HG02970 (cell line): Measurements from ENCODE around the gene MT1X.

Experiments
- ATAC-seq: cut with Tn5 transposase; IDR thresholded peaks from one replicate; pipeline ENCODE4 v1.9.1; 2021; ENCODE audit warnings: mild to moderate bottlenecking, moderate library complexity, moderate number of reproducible peaks; ENCODE audit not compliant: unreplicated experiment, low FRiP score

MT1X gene

DNA sequence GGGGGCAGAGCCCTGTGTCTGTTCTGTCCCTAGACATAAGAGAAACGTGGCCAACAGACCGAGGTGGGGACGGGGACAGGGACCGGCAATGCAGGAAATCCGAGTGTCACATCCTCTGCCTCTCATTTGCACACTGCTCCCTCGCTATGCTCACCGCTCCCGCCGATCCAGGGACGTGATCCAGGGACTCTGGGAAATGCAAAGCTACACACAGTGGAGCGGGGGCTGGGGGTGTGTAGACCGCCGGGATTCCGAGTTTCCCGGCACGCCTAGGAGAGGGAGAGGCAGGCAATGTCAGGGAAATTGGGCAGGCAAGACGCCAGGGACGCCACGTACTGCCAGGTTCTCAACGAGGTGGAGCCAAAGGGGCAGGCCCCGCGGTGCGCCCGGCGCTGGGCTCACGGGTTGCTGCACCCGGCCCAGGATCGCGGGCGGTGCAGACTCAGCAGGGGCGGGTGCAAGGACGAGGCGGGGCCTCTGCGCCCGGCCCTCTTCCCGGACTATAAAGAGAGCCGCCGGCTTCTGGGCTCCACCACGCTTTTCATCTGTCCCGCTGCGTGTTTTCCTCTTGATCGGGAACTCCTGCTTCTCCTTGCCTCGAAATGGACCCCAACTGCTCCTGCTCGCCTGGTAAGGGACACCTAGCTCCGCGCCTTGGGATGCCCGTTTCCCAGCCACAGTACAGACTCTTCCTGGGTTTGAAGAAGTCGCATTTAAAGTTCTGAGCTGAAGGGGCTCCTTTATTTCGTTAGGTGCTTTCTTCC is at the start of gene MT1X:
TSS of gene MT1X (plus strand) at position 532 of the 764 bp plus-strand sequence. CDS start at position 603, 71 bp downstream.
- peak; percentile 93 for ATAC-seq

DNA sequence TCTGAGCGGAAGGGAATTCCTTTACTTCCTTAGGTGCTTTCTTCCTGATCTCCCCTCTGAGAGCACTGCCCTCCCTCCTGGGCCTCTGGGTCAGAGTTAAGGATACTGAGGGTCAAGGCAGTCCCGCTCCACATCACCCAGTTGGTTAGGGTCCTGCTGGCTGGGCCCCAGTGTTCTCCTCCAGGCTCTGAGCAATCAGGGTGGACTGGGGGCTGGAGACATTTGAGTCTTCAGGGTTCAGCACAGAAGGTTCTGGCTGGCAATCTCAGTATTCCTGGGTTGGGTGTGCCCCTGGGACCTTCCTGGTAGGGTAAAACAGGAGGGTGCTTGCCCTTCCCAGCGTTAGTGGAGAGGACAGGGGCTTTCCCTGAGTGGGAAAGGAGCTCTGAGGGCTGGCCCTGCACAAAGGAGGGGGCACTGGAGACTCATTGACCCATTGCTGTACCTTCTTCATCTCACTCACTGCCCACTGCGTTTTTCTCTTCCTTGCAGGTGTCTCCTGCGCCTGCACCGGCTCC is 49.4 kb upstream of the MT1X start:
- ATAC-seq = no peak

DNA sequence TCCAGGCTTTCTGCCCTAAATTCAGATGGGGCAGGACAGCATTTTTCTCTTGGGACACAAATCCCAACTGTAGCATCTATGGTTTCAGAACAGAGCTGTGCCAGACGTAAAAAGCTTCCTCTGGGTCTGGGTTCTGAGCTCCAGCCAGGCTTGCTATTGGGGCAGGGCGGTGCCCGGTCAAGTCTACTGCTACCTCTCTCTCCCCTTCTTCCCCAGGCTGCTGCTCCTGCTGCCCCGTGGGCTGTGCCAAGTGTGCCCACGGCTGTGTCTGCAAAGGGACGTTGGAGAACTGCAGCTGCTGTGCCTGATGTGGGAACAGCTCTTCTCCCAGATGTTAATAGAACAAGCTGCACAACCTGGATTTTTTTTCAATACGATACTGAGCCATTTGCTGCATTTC is 48.7 kb upstream of the MT1X start:
- ATAC-seq = no peak

DNA sequence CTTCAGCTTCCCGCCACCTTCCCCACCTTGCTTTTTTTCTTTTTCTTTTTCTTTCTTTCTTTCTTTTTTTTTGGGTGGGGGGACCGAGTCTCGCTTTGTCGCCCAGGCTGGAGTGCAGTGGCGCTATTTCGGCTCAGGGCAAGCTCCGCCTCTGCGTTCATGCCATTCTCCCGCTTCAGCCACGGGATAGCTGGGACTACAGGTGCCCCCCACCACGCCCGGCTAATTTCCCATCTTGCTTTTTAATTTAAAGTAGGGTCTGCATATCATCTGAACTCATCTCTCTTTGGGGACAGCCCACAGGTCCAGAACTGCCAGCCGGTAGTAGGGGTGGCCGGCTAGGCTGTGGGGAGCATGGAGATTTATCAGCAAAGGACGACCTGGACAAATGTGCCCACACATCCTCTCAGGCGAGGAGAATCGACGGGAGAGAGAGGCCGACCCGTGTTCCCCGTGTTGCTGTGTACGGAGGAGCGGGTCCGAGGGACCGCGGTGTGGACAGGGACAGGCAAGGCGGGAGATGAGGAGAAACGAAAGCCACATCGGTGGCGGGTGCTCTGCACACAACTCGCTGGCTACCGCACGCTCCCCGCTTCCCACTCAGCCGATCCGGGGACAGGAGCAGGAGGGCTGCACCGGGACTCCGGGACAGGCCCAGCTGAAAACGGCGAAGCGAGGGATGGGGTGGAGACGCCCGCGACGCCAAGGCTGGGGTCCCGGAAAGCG is 47.4 kb upstream of the MT1X start:
- ATAC-seq = no peak

DNA sequence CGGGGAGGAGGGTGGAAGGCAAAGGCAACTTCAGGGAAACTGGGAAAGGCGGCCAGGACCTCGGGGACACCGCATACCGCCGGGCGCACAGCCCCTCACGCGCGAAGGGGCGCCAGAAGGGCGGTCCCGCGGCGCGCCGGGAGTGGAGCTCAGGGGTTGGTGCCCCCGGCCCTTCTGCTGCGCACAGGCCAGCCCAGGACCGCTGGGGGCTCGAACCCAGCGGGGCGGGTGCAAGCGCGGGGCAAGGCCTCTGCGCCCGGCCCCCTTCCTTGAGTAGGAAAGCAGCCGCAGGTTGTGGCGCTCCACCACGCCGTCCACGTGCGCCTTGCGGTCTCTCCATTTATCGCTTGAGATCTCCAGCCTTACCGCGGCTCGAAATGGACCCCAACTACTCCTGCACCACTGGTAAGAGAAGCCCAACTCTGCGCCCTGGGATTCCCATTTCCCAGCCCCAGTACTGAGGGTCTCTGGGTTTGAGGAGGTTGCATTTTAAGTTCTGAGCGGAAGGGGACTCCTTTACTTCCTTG is 46.8 kb upstream of the MT1X start:
- no peak for ATAC-seq

DNA sequence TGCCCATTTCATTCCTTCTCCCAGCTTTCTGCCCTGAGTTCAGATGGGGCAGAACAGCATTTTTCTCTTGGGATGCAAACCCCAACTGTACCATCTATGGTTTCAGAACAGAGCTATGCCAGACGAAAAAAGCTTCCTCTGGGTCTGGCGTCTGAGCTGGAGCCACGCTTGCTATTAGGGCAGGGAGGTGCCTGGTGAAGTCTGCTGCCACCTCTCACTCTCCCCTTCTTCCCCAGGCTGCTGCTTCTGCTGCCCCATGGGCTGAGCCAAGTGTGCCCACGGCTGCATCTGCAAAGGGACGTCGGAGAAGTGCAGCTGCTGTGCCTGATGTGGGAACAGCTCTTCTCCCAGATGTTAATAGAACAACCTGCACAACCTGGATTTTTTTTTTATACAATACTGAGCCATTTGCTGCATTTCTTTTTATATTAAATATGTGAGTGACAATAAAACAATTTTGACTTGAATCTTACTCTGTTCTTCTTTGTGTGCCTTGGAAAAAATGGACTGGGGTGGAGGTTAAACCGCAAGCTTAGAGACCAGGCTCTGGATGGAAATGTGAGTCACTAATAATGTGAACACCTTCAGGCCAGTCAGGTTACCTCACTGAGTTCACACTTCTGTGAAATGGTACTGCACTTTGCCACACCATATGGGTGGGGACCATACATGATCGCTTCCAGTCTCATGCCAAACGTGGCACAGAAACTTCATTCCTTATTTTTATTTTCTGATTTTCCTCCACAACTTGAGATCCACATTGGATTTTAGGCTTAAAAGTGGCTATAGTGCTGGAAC is 45.5 kb upstream of the MT1X start:
- ATAC-seq = no peak

DNA sequence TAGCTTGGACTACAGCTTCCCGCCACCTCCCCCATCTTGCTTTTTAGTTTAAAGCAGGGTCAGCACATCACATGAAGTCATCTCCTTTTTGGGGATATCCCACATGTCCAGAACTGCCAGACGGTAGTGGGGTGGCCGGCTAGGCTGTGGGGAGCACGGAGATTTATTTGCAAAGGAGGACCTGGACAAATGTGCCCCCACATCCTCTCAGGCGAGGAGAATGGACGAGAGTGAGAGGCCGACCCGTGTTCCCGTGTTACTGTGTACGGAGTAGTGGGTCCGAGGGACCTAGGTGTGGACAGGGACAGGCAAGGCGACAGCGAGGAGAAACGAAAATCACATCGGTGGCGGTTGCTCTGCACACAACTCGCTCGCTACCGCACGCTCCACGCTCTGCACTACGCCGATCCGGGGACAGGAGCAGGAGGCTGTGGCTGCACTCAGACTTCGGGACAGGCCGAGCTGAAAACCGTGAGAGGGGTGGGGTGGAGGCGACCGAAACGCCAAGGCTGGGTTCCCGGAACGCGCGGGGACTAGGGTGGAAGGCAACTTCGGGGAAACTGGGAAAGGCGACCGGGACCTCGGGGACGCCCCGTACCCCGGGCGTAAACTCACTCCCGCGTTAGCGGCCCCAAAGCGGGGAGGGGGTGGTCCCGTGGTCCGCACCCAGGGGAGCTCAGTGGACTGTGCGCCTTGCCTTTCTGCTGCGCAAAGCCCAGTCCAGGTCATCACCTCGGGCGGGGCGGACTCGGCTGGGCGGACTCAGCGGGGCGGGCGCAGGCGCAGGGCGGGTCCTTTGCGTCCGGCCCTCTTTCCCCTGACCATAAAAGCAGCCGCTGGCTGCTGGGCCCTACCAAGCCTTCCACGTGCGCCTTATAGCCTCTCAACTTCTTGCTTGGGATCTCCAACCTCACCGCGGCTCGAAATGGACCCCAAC is 44.2 kb upstream of the MT1X start, which contains the start of gene MT1A:
TSS of gene MT1A (plus strand) at position 853 of the 937 bp plus-strand sequence. CDS start at position 926, 73 bp downstream.
- ATAC-seq = no peak

DNA sequence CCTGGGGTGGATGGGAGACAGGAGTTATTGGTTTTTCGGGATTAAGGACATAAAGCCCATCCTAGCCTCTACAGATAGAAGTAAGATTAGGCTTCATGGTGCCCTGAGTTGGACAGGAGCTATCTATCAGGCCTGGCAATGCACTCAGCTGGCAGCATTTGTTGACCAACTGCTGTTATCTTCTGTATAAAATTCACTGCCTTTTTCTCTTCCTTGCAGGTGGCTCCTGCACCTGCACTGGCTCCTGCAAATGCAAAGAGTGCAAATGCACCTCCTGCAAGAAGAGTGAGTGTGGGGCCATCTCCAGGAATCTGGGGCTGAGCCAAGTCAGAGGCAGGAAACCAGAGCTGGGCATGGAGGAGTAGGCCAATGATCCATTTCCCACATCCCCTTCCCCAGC is 43.2 kb upstream of the MT1X start:
- no peak for ATAC-seq

DNA sequence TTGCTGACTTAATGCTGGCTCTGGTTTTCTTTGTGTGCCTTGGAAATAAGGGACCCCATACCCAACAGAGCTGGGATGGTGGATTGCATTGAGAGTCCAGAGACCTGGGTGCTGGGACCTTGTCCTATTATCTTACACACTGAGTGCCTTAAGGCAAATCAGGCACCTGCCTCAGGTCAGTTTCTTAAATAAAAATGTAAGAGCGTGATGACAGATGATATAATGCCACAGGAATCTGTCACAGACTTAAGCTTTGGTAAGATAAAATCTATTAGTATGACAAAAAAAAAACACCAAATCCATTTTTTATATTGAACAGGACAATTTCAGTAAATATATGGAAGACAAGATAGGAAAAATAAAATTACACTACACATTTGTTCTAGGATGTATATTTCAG is 42.2 kb upstream of the MT1X start:
- ATAC-seq = no peak

DNA sequence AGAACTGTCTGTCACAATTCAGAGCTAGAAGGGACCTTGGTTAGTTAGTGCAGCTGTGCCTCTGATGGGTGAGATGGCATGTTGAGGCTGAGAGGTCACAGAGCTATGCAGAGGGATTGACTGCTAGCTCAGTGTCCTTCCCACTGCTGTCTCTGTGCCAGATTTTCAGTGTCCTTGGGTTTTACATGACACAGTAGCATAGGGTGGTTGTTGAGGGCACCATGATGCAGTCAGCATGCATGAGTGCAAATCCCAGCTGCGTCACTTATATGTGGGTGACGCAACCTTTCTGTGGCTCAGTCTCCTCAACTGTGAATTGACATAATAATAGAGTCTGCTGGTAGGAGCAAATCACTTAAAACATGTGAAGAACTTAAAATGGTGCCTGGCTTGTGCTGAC is 41.1 kb upstream of the MT1X start:
- ATAC-seq = no peak

DNA sequence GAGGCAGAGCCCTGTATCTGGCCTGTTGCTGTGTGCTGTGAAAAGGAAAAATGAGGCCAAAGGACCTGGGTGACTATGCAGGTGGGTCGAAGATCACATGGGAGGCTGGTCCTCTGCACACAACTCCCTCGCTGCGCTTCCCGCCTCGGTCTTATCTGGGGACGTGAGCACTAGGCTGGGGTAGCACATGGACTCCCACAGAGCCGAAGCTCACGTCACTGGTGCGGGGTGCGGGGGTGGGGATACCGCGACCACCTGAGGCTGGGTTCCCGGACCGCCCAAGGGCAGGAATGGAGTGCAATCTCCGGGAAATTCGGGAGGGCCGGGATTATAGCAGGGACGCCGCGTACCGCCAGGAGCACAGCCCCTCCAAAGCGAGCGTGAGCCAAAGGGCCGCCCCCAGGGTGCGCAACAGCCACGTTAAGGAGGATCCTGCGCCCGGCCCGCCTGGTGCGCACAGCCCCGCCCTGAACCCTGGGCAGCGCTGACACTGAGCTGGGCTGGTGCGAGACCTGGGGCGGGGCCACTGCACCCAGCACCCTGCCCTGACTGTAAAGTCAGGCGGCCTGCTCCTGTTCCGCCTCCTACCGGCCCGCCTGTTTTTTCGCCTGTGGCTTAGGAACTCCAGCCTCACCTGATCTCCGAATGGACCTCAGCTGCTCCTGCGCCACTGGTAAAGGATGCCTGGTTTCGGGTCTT is 39.0 kb upstream of the MT1X start:
- ATAC-seq = no peak

DNA sequence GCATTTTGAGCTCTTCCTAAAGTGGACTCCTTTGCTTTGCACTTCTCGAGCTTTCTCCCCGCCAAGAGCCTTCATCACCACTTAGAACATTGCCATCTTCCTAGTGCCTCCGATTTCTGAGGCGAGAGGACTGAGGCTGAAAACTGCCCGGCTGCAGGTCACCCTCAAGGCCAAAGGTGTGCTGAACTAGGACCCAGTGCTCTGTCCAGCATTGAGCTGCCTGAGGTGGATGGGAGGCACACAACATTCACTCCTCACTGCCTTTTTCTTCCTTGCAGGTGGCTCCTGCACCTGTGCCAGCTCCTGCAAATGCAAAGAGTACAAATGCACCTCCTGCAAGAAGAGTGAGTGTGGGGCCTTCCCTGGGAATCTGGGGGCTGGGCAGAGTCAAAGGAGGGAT is 38.4 kb upstream of the MT1X start:
- no peak for ATAC-seq

DNA sequence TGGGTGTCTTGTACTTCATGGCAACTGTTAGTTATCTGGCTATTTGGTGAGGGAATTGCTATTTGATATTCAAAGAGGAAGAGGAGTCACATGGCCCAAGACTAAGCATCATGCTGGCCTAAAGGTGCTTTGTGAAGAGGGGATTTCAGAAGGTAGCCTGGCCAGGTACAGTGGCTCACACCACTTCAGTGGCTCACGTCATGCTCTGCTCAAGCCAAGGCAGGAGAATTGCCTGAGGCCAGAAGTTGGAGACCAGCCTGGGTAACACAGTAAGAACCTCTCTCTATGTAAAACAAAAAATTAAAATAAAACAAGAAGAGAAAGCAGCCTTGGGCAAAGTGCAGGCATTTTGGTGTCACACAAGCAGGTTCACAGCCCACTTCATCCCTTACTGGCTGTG is 37.0 kb upstream of the MT1X start:
- ATAC-seq = no peak

DNA sequence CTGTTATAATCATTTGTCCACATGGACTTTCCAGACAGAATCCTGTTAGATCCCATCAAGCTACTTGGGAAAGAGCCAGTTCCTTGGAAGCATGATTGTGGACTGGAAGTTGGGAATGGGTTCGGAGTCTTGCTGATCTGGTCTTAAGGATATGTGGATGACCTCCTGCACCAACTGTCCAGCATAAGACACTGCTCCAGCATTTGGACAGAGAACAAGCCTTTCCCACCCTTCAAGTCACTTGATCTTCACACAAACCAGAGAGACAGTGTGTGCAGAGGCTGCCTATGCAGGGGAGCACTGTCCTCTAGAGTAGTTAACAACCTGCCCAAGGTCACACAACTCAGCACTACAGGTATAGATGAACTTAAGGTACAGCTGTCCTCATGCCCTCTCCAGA is 36.4 kb upstream of the MT1X start:
- ATAC-seq = no peak

DNA sequence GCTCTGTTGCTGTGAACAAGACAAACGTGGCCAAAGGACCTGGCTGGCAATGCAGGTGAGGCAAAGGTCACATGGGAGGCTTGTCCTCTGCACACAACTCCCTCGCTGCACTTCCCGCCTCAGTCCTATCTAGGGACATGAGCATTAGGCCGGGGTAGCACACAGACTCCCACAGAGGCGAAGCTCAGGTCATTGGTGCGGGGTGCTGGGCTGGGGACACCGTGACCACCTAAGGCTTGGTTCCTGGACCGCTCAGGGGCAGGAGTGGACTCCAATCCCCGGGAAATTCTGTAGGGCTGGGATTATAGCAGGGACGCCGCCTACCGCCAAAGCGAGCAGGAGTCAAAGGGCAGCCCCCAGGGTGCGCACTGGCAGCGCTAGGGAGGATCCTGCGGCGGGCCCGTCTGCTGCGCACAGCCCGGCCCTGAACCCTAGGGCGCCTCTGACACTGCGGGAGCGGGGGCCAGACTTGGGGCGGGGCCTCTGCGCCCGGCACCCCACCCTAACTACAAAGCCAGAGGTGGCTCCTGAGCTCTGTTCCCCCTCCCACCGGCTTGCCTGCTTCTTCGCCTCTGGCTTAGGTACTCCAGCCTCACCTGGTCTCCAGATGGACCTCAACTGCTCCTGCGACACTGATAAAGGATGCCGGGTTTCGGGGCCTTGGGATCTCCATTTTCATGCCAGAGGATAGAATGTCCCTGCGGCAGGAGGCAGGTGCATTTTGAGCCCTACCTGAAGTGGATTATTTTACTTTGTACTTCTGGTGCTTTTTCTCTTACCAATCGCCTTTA is 34.4 kb upstream of the MT1X start:
- no peak for ATAC-seq

DNA sequence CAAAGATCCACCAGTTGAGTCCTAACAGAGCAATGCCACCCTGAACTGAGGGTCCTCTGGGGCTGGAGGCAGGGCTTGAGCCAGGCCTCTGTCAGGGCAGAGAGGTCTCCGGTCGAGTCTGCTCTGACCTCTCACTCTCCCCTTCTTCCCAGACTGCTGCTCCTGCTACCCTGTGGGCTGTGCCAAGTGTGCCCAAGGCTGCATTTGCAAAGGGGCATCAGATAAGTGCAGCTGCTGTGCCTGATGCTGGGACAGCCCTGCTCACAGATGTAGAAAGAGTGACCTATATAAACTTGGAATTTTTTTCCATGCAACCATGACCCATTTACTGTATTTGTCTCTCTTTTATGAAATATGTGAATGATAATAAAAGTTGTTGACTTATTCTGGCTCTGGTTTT is 33.0 kb upstream of the MT1X start:
- ATAC-seq = no peak

DNA sequence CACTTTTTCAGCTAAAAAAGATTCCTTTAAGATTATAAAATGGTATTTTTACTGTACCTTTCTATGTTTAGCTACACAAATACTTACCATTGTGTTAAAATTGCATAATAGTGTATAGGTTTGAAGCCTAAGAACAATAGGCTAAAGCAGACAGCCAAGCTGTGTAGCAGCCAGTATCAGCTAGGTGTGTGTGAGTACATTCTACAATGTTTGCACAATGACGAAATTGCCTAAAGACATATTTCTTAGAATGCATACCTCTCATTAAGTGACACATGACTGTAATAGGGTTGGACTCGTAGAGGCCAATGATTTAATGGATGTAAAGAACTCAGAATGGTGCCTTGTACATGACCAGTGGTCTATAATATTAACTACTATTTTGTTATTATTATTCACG is 32.5 kb upstream of the MT1X start:
- no peak for ATAC-seq

DNA sequence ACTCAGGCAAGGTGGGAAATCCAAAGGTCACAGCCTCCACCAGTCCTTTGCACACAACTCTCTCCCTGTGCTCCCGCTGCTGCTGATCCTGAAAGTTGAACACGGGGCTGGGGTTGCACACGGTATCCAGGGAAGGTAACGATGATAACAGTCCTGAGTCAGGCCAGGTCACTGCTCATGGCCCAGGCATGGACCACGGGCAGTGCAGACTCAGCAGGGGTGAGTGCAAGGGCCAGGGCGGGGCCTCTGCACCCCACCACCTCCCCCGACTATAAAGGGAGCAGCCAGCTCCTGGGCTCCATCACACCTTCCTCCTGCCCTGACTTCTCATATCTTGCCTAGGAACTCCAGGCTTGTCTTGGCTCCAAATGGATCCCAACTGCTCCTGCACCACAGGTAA is 30.7 kb upstream of the MT1X start, which contains the start of gene MT1B:
TSS of gene MT1B (plus strand) at position 301 of the 400 bp plus-strand sequence. CDS start at position 369, 68 bp downstream.
- no peak for ATAC-seq
